ENCODE data around the gene RAPGEF4.
"Not testable (repeated sequence)": the region's sequence is repeated elsewhere in the genome, so short reads cannot be mapped to it uniquely, and the experiment has no call there.

RAPGEF4 gene

DNA sequence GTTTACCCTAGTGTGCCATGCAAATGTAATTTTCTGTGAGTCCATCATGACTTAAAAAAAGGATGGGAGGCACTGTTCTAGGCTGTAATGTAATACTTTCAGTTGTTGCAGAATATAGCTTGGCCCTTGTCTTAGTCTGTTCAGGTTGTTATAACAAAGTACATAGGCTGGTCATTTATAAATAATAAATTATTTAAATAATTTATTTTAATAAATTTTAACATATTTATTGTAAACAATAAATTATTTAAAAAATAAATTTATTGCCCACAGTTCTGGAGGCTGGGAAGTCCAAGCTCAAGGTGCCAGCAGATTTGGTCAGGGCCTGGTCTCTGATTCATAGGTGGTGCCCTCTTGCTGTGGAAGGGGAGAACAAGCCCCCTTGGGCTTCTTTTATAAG lies 35.2 kb downstream of the RAPGEF4 start:
- in situ Hi-C loops (cut with MboI; ENCODE audit: low sequenced_read_pairs) = no loop called here

- in situ Hi-C loops (cut with MboI; ENCODE audit: low sequenced_read_pairs) = no loop called here
Observed at GRCh38 chr2:172772633-172773032, 37.0 kb downstream of the RAPGEF4 start.

GRCh38 chr2:172774302-172774701 lies 38.7 kb downstream of the RAPGEF4 start:
- in situ Hi-C loops (cut with MboI; ENCODE audit: low sequenced_read_pairs) = no loop called here

DNA sequence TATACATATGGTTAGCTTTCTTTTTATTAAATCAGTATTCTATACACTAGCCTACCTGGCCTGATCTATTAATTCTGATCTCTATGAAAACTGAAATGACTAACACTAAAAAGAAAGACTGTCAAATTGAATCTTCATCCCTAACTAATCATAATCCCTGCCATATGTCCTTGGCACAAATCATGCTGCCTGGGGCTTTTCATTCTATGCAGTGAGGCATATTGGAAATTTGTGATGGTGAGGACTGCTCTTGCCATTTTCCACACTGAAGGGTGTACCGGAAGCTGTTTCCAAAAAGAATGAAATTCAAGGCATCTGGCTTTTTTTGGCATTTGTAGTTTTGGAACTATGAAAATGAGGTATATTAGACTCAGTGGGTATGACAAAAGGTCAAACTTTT lies 39.7 kb downstream of the RAPGEF4 start:
- in situ Hi-C loops (cut with MboI; ENCODE audit: low sequenced_read_pairs) = no loop called here

DNA sequence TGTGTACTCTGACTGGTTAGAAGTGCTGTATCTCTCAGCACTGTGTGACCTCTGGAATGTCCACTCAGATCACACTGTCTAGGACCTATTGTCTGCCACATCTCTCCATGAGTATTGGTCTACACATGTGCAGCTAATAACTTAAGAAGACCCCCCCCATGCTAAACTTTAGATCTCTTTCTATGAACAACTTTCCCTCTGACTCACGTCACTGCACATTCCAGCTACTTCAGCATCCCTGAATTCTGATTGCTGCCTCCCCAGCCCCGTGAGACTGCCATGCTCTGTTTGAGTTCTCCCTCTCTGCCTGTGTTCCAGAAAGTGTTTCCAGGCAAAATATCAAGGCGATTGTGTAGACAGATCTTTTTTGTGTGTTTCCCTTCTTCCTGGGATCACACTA lies 41.8 kb downstream of the RAPGEF4 start:
- in situ Hi-C loops (cut with MboI; ENCODE audit: low sequenced_read_pairs) = no loop called here

- in situ Hi-C loops (cut with MboI; ENCODE audit: low sequenced_read_pairs) = no loop called here
Observed at GRCh38 chr2:172782506-172783164, 47.0 kb downstream of the RAPGEF4 start.

- in situ Hi-C loops (cut with MboI; ENCODE audit: low sequenced_read_pairs) = no loop called here
Observed at GRCh38 chr2:172783165-172783898, 47.7 kb downstream of the RAPGEF4 start.

DNA sequence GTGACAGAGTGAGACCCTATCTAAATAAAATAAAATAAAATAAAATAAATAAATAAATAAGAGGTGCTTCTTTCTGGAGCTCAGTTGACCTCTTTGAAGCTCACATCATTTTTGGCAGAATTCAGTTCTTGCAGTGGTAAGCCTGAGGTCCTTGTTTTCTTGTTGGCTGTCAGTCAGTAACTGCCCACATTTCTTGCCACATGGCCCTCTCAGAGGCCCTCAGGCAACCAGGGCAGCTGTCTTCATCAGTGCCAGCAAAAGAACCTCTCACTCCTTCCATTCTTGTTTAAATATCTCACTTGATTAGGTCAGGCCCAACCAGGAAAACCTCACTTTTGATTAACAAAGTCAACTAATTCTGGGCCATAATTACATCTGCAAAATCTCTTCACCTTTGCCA lies 53.2 kb downstream of the RAPGEF4 start:
- in situ Hi-C loops (cut with MboI; ENCODE audit: low sequenced_read_pairs) = no loop called here

DNA sequence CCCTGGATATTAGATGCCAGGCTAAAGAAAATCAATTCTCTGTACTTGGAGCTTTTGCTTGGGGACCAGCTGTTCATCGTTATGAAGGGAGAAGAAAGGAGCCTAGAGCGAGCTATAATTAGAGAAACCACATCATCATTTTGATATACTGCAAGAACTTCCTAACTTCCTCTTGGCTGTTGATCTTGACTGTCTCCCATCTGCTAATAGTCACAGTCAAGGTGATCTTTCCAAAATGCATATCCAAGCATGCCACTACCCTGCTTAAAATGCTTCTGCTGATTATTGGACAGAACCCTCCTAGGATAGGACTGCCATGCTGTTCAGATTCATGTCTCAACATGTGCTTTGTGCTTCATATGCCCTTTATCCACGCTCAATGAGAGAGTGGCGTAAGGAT lies 54.8 kb downstream of the RAPGEF4 start:
- in situ Hi-C loops (cut with MboI; ENCODE audit: low sequenced_read_pairs) = no loop called here

- in situ Hi-C loops (cut with MboI; ENCODE audit: low sequenced_read_pairs) = no loop called here
Observed at GRCh38 chr2:172791953-172792352, 56.3 kb downstream of the RAPGEF4 start.

GRCh38 chr2:172792711-172793110 lies 57.1 kb downstream of the RAPGEF4 start:
- in situ Hi-C loops (cut with MboI; ENCODE audit: low sequenced_read_pairs) = no loop called here

DNA sequence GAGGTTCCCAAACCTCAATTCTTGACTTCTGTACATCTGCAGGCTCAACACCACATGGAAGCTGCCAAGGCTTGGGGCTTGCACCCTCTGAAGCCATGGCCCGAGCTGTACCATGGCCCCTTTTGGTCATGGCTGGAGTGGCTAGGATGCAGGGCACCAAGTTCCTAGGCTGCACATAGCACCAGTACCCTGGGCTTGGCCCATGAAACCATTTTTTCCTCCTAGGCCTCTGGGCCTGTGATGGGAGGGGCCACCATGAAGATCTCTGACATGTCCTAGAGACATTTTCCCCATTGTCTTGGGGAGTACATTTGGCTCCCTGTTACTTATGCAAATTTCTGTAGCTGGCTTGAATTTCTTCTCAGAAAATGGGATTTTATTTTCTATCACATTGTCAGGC lies 67.7 kb downstream of the RAPGEF4 start:
- in situ Hi-C loops (cut with MboI; ENCODE audit: low sequenced_read_pairs) = not testable (repeated sequence)

DNA sequence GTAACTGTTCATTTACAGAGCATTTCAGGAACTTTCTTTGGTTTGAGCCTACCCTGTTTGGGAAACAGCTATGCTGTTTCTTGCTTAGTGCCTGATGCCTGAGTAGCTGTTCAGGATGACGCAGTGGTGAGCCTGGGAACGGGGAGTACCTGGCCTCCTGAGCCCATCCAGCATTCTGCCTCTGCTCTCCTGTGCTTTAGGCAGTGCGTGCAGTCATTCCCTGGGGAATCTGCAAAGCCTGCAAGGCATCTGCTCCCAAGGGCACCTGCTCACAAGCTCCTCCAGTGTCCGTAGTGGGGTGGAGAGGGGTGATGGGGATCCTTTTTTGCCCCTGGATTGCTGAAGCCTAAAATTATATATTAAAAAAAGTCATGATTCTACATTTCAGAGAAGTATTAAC lies 68.8 kb downstream of the RAPGEF4 start:
- in situ Hi-C loops (cut with MboI; ENCODE audit: low sequenced_read_pairs) = no loop called here

DNA sequence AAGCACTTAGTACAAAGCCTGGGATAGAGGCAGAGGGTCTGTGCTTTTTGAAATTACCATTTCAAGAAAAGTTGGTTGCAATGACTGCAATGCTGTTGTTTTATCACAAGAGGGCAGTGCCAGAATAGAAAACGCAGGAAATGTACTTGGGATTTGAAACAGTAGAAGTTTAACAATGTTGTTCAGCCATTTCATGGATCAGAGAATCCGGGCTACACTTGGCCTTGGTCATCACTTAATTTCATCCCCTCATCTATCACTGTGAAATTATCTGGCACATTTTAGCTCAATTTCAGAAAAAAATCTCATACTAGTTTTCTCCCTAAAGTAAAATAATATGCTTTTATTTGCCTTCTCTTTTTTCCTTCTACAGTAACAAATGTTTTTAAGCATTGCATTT lies 70.8 kb downstream of the RAPGEF4 start:
- in situ Hi-C loops (cut with MboI; ENCODE audit: low sequenced_read_pairs) = no loop called here

- in situ Hi-C loops (cut with MboI; ENCODE audit: low sequenced_read_pairs) = no loop called here
Observed at GRCh38 chr2:172806996-172807395, 71.4 kb downstream of the RAPGEF4 start.

DNA sequence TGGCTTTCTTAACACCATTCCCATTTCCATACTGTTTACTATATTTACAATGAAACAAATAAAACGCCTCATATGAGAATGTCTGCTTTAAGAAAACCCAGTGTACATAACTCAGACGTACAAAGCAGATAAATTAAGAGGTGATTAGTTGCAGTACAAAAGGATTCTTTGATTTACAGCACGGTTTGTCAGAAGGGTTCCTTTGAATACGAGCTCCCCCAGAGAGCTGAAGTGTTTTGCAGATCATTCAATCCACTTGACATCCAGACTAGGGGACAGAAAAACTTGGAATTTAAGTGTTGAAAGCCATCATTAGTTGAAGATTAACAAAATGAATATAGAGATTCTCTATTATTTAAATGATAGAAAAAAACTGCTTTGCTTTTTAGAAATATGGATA lies 72.5 kb downstream of the RAPGEF4 start:
- in situ Hi-C loops (cut with MboI; ENCODE audit: low sequenced_read_pairs) = no loop called here

GRCh38 chr2:172811027-172811426 lies 75.4 kb downstream of the RAPGEF4 start:
- in situ Hi-C loops (cut with MboI; ENCODE audit: low sequenced_read_pairs) = no loop called here

- in situ Hi-C loops (cut with MboI; ENCODE audit: low sequenced_read_pairs) = no loop called here
Observed at GRCh38 chr2:172812158-172812744, 76.6 kb downstream of the RAPGEF4 start.

- in situ Hi-C loops (cut with MboI; ENCODE audit: low sequenced_read_pairs) = no loop called here
Observed at GRCh38 chr2:172813314-172813888, 77.8 kb downstream of the RAPGEF4 start.

DNA sequence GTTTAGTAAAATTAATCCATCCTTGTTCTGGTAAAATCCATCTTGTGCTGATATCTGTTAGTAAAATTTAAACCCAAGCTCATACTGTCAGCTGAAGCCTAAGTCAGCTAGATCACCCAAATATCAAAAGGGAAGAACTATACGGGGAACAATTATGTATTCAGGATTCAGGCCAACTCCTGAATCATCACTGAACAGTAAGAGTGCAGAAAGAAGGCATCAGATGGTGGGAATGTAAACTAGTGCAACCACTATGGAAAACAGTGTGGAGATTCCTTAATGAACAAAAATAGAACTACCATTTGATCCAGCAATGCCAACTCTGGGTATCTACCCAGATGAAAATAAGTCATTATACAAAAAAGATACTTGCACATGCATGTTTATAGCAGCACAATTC lies 81.8 kb downstream of the RAPGEF4 start:
- in situ Hi-C loops (cut with MboI; ENCODE audit: low sequenced_read_pairs) = no loop called here

DNA sequence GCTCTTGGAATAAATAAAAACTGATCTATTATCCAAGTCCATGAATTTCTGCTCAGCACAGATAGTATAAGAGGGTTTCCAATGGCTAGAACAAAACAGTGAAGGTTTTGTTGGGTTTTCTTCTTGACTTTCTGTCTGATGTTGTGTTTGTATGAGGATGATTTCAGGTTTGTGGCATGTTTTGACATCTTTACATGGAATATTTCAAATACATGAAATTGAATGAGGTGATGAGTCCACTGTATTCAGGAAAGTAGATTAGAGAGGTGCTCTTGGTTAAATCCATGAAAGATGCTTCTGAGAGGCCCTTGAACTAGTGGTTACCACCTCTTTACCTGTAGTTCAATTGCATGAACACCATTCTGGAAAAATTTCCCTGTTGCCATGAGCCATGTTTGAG lies 84.3 kb downstream of the RAPGEF4 start:
- in situ Hi-C loops (cut with MboI; ENCODE audit: low sequenced_read_pairs) = no loop called here
